ENCODE measurements around the gene ERGIC1. TPM values are rescaled to one million over a fixed set of nuclear protein-coding genes. Genes with fewer than 3 reads are reported as not detected.

ERGIC1 gene
- total and polyA plus RNA-seq, 2 of the 8 experiments (the other 6 are each of a cell fraction or from before 2014, with no cell fraction given): 95.3 to 106 TPM

DNA sequence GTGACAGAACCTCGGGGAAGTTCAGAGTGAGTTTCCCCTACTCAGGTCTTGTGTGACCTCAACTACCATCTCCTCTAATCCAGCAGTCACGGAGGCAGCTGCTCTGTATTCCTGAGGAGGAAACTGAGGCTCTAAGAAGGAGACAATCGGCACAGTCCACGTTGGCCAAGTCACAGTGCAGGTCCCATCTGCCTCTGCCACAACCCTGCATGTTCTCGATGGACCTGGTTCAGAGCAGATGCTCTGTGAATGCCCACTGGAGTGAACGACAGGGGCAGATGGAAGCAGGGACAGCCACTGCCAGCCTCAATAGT lies 722 bp upstream of the ERGIC1 start:
- peaks cover 18% of the 10 kb centered on the region for H3K79me1 ChIP-seq (ENCODE audit: low read depth, low read length)
- peak overlapping the region; percentile 84; the same call in 1 of the 2 replicates for H3K18ac ChIP-seq (ENCODE audit: extremely low read depth, low read length)
- peak overlapping the region; percentile 95 for H2BK12ac ChIP-seq (ENCODE audit: low read depth, low read length)
- FAIRE-seq: no peak
- DNase-seq (ENCODE audit: low read depth in 1 of 2, low spot score in 2 of 2): no peak
- no peak overlapping the region for H3K23ac ChIP-seq (ENCODE audit: insufficient read length)
- peak overlapping the region; percentile 21 for H2BK15ac ChIP-seq (ENCODE audit: low read length)
- H2AFZ ChIP-seq (ENCODE audit: low read length): no peak overlapping the region
- H3K27ac ChIP-seq (ENCODE audit: low read depth, low read length): peak overlapping the region; percentile 73; the same call in 1 of the 2 replicates
- ChIA-PET POLR2A (ENCODE audit: partially characterized antibody) (interaction anchor here (0.9 to 4.9 kb wide), 3 partner anchors 33 to 66 kb away, joined by 3 to 42 read pairs (median 3); partner anchors contain the start of gene DUSP1), CTCF (ENCODE audit: partially characterized antibody) (interaction anchor here (0.8 to 1.2 kb wide), 2 partner anchors 11 to 61 kb away, joined by 3 read pairs; no protein-coding TSS in a partner anchor)
- H3K14ac ChIP-seq (ENCODE audit: insufficient read length): no peak overlapping the region
- peak overlapping the region in 3 of 4 experiments; percentile 33 to 45 (median 42); a peak in 6 of 7 replicates for H3K9ac ChIP-seq (replicated peaks in 1 of 4; ENCODE audit: extremely low read depth in 1 of 4, low read depth in 3 of 4, low read length in 3 of 4)
- peaks cover 2 to 22% of the 10 kb centered on the region in 2 experiments for H4K20me1 ChIP-seq (replicated peaks in 1 of 2; ENCODE audit: control insufficient read depth in 1 of 2, insufficient read depth in 2 of 2, low read length in 2 of 2)
- peaks cover 2% of the 10 kb centered on the region; the same call in 1 of the 2 replicates for H3K23me2 ChIP-seq (ENCODE audit: low read depth, low read length)
- peak overlapping the region; percentile 74 for H2BK5ac ChIP-seq (ENCODE audit: low read depth, low read length)
- H4K91ac ChIP-seq (replicated peaks; ENCODE audit: insufficient read length, low read length): peak overlapping the region; percentile 44
- H2BK120ac ChIP-seq (replicated peaks; ENCODE audit: low read depth, low read length): no peak overlapping the region
- no peaks in the 10 kb centered on the region for H3K27me3 ChIP-seq (replicated peaks in 1 of 4; ENCODE audit: control insufficient read depth in 3 of 4, extremely low read depth in 1 of 4, insufficient read depth in 3 of 4, low read length in 3 of 4)
- H3K4me2 ChIP-seq (ENCODE audit: insufficient read depth in 1 of 2, low read depth in 2 of 2, low read length in 2 of 2): peak overlapping the region; percentile 72 to 73
- no peak overlapping the region for H4K8ac ChIP-seq (ENCODE audit: extremely low read depth, insufficient read depth, low read length)
- H3K4me3 ChIP-seq (ENCODE audit: extremely low read depth in 1 of 4, insufficient read depth in 2 of 4, low read depth in 3 of 4, low read length in 4 of 4): peak overlapping the region; percentile 17 to 75 (median 46); a peak in 7 of 8 replicates
- 0 out of 2 replicates have a peak overlapping the region, but pooled peaks have one; percentile 24 for H2BK20ac ChIP-seq (ENCODE audit: low read length)
- peaks cover 0 to 6% (median under 1%) of the 10 kb centered on the region in 4 experiments; a peak in 2 of 8 replicates for H3K36me3 ChIP-seq (ENCODE audit: control insufficient read depth in 2 of 4, insufficient read depth in 4 of 4, low read length in 3 of 4)
- peaks cover 16 to 36% of the 10 kb centered on the region in 2 experiments for H3K79me2 ChIP-seq (ENCODE audit: control insufficient read depth in 1 of 2, insufficient read depth in 2 of 2, low read length in 2 of 2)
- H3K56ac ChIP-seq (replicated peaks; ENCODE audit: insufficient read length, low read depth, low read length): no peak overlapping the region
- WGBS, 2 experiments (ENCODE audit: extremely low coverage in 1 of 2, insufficient coverage in 1 of 2, insufficient read length in 1 of 2, insufficient replicate concordance in 2 of 2, low coverage in 1 of 2, low lambda C conversion rate in 2 of 2, missing lambda C conversion rate in 1 of 2): 61% methylated on average over 6 of the region's 6 CpGs; no CpG with 5 or more reads in 1 of the 2 experiments
- peak overlapping the region; percentile 2 for H4K5ac ChIP-seq (ENCODE audit: insufficient read length, low read depth, low read length)
- H3K4ac ChIP-seq (replicated peaks; ENCODE audit: insufficient read length, low read depth, low read length): peak overlapping the region; percentile 80
- peaks cover 4 to 13% (median 9%) of the 10 kb centered on the region in 4 experiments for H3K4me1 ChIP-seq (replicated peaks in 1 of 4; ENCODE audit: control insufficient read depth in 3 of 4, insufficient read depth in 4 of 4, low read length in 3 of 4)
- no peaks in the 10 kb centered on the region for H3K9me3 ChIP-seq (ENCODE audit: insufficient read depth in 2 of 2, low read depth in 1 of 2, low read length in 1 of 2)
- peak overlapping the region; percentile 91 for H2AK5ac ChIP-seq (ENCODE audit: low read depth, low read length)
- TF ChIP-seq POLR2AphosphoS5 (IDR thresholded peaks at IDR 0.05; ENCODE audit: low read depth, low read length): no peak; the same call in 1 of the 2 replicates
- no peak for TF ChIP-seq POU5F1 (IDR thresholded peaks at IDR 0.05; ENCODE audit: low read depth, low read length)
- TF ChIP-seq SIX5 (IDR thresholded peaks at IDR 0.05; ENCODE audit: low read depth, low read length): no peak
- TF ChIP-seq HDAC6 (IDR thresholded peaks at IDR 0.05; ENCODE audit: low read depth, low read length): no peak
- TF ChIP-seq KDM4A (IDR thresholded peaks at IDR 0.05; ENCODE audit: low read depth, low read length, severe bottlenecking): no peak
- TF ChIP-seq BACH1 (IDR thresholded peaks at IDR 0.05; ENCODE audit: low read length): no peak
- no peak for TF ChIP-seq TAF7 (optimal IDR thresholded peaks at IDR 0.05; ENCODE audit: borderline replicate concordance, low read depth, low read length)
- TF ChIP-seq CTBP2 (IDR thresholded peaks at IDR 0.05; ENCODE audit: borderline replicate concordance, insufficient read depth, insufficient read length, low read length): no peak
- no peak for TF ChIP-seq SRF (IDR thresholded peaks at IDR 0.05; ENCODE audit: low read depth, low read length)
- TF ChIP-seq RFX5 (IDR thresholded peaks at IDR 0.05; ENCODE audit: borderline replicate concordance, low read depth, low read length): no peak
- TF ChIP-seq SIRT6 (IDR thresholded peaks at IDR 0.05; ENCODE audit: low read length): no peak
- no peak for TF ChIP-seq KDM5A (IDR thresholded peaks at IDR 0.05; ENCODE audit: low read length)
- TF ChIP-seq RXRA (IDR thresholded peaks at IDR 0.05; ENCODE audit: insufficient read depth, low read depth, low read length): no peak
- TF ChIP-seq SP4 (IDR thresholded peaks at IDR 0.05; ENCODE audit: low read length): no peak
- TF ChIP-seq TBP (IDR thresholded peaks at IDR 0.05; ENCODE audit: low read depth, low read length): no peak
